HepG2 (cell line): Measurements from ENCODE around the gene MYBL2. TPM values are rescaled to one million over a fixed set of nuclear protein-coding genes. Genes with fewer than 3 reads are reported as not detected.

Experiments
- MEF2D ChIP-seq: sonication (generic); formaldehyde crosslinking; IDR thresholded peaks from 2 replicates; pipeline ENCODE4 v1.5.1; 2020; ENCODE audit warnings: mild to moderate bottlenecking, missing genetic modification reagents
- PRDM10 ChIP-seq: sonication (generic); formaldehyde crosslinking; IDR thresholded peaks from 2 replicates; pipeline ENCODE4 v1.4.0; 2020; ENCODE audit warnings: low read depth, missing genetic modification reagents
- REPIN1 ChIP-seq: sonication (generic); formaldehyde crosslinking; IDR thresholded peaks from 2 replicates; pipeline ENCODE4 v1.8.0; 2022; ENCODE audit warnings: missing genetic modification reagents, low read depth, mild to moderate bottlenecking, borderline replicate concordance
- TCF7 ChIP-seq: sonication (generic); IDR thresholded peaks from 2 replicates; pipeline ENCODE4 v1.6.1; 2016; ENCODE audit warnings: antibody characterized with exemption, low read depth
- ZNF225 ChIP-seq: sonication (generic); formaldehyde crosslinking; IDR thresholded peaks from 2 replicates; pipeline ENCODE4 v1.4.0; 2020; ENCODE audit warnings: mild to moderate bottlenecking, missing genetic modification reagents
- ZNF234 ChIP-seq: sonication (generic); formaldehyde crosslinking; conservative IDR thresholded peaks from 2 replicates; pipeline ENCODE4 v1.5.1; 2020; ENCODE audit warnings: mild to moderate bottlenecking, missing genetic modification reagents
- ZNF256 ChIP-seq: sonication (generic); formaldehyde crosslinking; conservative IDR thresholded peaks from 2 replicates; pipeline ENCODE4 v1.4.0; 2020; ENCODE audit warnings: missing genetic modification reagents
- ZNF432 ChIP-seq: sonication (generic); formaldehyde crosslinking; IDR thresholded peaks from 2 replicates; pipeline ENCODE4 v1.5.0; 2020; ENCODE audit warnings: missing genetic modification reagents, mild to moderate bottlenecking, borderline replicate concordance
- ZNF543 ChIP-seq: sonication (generic); formaldehyde crosslinking; IDR thresholded peaks from 2 replicates; pipeline ENCODE4 v1.4.0; 2020; ENCODE audit warnings: mild to moderate bottlenecking, missing genetic modification reagents
- ZNF615 ChIP-seq: sonication (generic); formaldehyde crosslinking; IDR thresholded peaks from 2 replicates; pipeline ENCODE4 v1.5.0; 2020; ENCODE audit warnings: mild to moderate bottlenecking, missing genetic modification reagents, borderline replicate concordance
- ZNF773 ChIP-seq: sonication (generic); formaldehyde crosslinking; IDR thresholded peaks from 2 replicates; pipeline ENCODE4 v1.4.0; 2020; ENCODE audit warnings: missing genetic modification reagents, borderline replicate concordance
- ZNF83 ChIP-seq: sonication (generic); formaldehyde crosslinking; IDR thresholded peaks from 2 replicates; pipeline ENCODE4 v1.4.0; 2020; ENCODE audit warnings: missing genetic modification reagents, mild to moderate bottlenecking, borderline replicate concordance
- polyA plus RNA-seq, 8 experiments: library from polyadenylated mRNA; depleted of rRNA in 3 of 8; stranded (reverse) in 7 of 8; unstranded in 1 of 8; fragments of >200 nt; fragmentation: Illumina TruSeq in 4 of 8; extraction: Trizol in 4 of 8; gene quantifications; 2 replicates each; pipeline versions ENCODE4 v1.2.1 to v1.2.3, GENCODE V29; 2011 to 2016; ENCODE audit warnings: low read depth in 4 of 8, missing spikeins in 1 of 8, mixed read lengths in 1 of 8; ENCODE audit not compliant: insufficient read depth in 1 of 8
- total RNA-seq, 5 experiments: library from RNA; depleted of rRNA; stranded (reverse); fragments of >200 nt; fragmentation: Illumina TruSeq; extraction: Trizol; gene quantifications; 2 replicates each; pipeline ENCODE4 v1.2.3, GENCODE V29; 2016; ENCODE audit warnings: low read depth in 1 of 5
- TF ChIP-seq, protein P1 (sequence below): sonication (generic); formaldehyde crosslinking; IDR thresholded peaks from 2 replicates; pipeline ENCODE4 v1.4.0; 2020; ENCODE audit warnings: missing genetic modification reagents, borderline replicate concordance
- TF ChIP-seq, protein P2 (sequence below), 2 experiments: fragments of 450-650 bp in 1 of 2; sonication (generic) in 1 of 2; formaldehyde crosslinking; IDR thresholded peaks; 2 replicates each; pipeline versions ENCODE4 v1.5.0 to v1.8.0; 2020 to 2022; ENCODE audit warnings: mild to moderate bottlenecking in 1 of 2, missing genetic modification reagents in 1 of 2
- TF ChIP-seq, protein P3 (sequence below): sonication (generic); formaldehyde crosslinking; IDR thresholded peaks from 2 replicates; pipeline ENCODE4 v1.9.0; 2021; ENCODE audit warnings: missing genetic modification reagents, borderline replicate concordance
- TF ChIP-seq, protein P4 (sequence below): sonication (generic); formaldehyde crosslinking; IDR thresholded peaks from 2 replicates; pipeline ENCODE4 v1.5.0; 2020; ENCODE audit warnings: missing genetic modification reagents

The MYBL2 gene
- total and polyA plus RNA-seq, 2 of the 13 experiments (the other 11 are each of a cell fraction or from before 2014, with no cell fraction given), result 11.9 to 66.2 TPM

DNA sequence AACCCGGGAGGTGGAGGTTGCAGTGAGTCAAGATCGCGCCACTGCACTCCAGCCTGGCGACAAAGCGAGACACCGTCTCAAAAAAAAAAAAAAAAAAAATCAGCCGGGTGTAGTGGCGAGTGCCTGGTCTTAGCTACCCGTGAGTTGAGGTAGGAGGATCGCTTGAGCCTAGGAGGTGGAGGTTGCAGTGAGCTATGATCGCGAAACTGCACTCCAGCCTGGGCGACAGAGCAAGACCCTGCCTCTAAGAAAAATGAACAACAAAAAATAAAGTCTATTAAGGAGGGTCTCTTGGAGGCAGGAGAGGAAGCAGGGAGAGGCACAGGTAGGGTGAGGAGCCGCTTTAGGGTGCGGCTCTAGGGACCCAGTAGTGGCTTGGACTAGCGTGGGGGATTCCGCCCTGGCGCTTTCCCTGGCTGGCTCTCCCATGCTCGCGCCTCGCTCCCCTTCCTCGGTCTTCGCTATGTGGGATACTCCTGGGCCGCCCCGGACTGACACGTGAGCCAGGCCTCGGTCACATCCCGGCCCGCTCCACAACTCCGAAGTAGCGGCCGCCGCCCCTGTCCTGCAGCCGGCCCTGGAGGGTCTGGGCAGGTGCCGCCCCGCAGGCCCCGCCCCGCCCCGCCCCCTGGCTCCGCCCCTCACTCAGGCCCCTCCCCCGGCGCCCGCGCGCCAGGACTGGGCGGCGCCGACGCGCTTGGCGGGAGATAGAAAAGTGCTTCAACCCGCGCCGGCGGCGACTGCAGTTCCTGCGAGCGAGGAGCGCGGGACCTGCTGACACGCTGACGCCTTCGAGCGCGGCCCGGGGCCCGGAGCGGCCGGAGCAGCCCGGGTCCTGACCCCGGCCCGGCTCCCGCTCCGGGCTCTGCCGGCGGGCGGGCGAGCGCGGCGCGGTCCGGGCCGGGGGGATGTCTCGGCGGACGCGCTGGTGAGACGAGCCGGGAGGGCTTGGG lies at the start of gene MYBL2 (continued):
- TF ChIP-seq, protein P1, sequence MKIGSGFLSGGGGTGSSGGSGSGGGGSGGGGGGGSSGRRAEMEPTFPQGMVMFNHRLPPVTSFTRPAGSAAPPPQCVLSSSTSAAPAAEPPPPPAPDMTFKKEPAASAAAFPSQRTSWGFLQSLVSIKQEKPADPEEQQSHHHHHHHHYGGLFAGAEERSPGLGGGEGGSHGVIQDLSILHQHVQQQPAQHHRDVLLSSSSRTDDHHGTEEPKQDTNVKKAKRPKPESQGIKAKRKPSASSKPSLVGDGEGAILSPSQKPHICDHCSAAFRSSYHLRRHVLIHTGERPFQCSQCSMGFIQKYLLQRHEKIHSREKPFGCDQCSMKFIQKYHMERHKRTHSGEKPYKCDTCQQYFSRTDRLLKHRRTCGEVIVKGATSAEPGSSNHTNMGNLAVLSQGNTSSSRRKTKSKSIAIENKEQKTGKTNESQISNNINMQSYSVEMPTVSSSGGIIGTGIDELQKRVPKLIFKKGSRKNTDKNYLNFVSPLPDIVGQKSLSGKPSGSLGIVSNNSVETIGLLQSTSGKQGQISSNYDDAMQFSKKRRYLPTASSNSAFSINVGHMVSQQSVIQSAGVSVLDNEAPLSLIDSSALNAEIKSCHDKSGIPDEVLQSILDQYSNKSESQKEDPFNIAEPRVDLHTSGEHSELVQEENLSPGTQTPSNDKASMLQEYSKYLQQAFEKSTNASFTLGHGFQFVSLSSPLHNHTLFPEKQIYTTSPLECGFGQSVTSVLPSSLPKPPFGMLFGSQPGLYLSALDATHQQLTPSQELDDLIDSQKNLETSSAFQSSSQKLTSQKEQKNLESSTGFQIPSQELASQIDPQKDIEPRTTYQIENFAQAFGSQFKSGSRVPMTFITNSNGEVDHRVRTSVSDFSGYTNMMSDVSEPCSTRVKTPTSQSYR (CRISPR knock-in tag), result no peak; the same call in 1 of the 2 replicates
- TF ChIP-seq ZNF234 (CRISPR knock-in tag) (0 out of 2 replicates have a peak, but pooled peaks have one; percentile 20), ZNF256 (CRISPR knock-in tag) (no peak), ZNF83 (CRISPR knock-in tag) (peak; percentile 77; the same call in 1 of the 2 replicates), ZNF225 (CRISPR knock-in tag) (peak; percentile 88), MEF2D (CRISPR knock-in tag) (no peak; the same call in 1 of the 2 replicates), ZNF432 (CRISPR knock-in tag) (peak; percentile 80; the same call in 1 of the 2 replicates), REPIN1 (CRISPR knock-in tag) (peak; percentile 71; the same call in 1 of the 2 replicates), PRDM10 (no peak), ZNF543 (CRISPR knock-in tag) (peak; percentile 55; the same call in 1 of the 2 replicates), ZNF773 (CRISPR knock-in tag) (0 out of 2 replicates have a peak, but pooled peaks have one; percentile 34), TCF7 (no peak), ZNF615 (CRISPR knock-in tag) (no peak)
- TF ChIP-seq, protein P2, sequence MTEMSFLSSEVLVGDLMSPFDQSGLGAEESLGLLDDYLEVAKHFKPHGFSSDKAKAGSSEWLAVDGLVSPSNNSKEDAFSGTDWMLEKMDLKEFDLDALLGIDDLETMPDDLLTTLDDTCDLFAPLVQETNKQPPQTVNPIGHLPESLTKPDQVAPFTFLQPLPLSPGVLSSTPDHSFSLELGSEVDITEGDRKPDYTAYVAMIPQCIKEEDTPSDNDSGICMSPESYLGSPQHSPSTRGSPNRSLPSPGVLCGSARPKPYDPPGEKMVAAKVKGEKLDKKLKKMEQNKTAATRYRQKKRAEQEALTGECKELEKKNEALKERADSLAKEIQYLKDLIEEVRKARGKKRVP (CRISPR knock-in tag; IDR thresholded peaks at IDR 0.05), result no peak; a peak in 1 of 4 replicates
- TF ChIP-seq, protein P3, sequence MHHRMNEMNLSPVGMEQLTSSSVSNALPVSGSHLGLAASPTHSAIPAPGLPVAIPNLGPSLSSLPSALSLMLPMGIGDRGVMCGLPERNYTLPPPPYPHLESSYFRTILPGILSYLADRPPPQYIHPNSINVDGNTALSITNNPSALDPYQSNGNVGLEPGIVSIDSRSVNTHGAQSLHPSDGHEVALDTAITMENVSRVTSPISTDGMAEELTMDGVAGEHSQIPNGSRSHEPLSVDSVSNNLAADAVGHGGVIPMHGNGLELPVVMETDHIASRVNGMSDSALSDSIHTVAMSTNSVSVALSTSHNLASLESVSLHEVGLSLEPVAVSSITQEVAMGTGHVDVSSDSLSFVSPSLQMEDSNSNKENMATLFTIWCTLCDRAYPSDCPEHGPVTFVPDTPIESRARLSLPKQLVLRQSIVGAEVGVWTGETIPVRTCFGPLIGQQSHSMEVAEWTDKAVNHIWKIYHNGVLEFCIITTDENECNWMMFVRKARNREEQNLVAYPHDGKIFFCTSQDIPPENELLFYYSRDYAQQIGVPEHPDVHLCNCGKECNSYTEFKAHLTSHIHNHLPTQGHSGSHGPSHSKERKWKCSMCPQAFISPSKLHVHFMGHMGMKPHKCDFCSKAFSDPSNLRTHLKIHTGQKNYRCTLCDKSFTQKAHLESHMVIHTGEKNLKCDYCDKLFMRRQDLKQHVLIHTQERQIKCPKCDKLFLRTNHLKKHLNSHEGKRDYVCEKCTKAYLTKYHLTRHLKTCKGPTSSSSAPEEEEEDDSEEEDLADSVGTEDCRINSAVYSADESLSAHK, result no peak
- TF ChIP-seq, protein P4, sequence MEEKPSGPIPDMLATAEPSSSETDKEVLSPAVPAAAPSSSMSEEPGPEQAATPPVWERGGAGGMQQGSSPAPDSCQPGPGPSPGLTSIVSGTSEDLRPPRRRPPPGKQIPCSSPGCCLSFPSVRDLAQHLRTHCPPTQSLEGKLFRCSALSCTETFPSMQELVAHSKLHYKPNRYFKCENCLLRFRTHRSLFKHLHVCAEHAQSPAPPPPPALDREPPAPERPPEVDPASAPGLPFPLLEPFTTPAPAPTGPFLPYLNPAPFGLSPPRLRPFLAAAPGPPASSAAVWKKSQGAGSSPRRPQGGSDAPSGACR (CRISPR knock-in tag), result no peak
